ENCODE measurements around the gene FGFR3.

- no peak for TF ChIP-seq CTCF (IDR thresholded peaks at IDR 0.05; ENCODE audit: low read depth, low read length)
- no peak for TF ChIP-seq POLR2A (IDR thresholded peaks at IDR 0.05; ENCODE audit: extremely low read depth, insufficient read length)
Observed at GRCh38 chr4:1743975-1744374, 49.1 kb upstream of the FGFR3 start.

Data from NB4 (cell line).